Kidney (tissue), 14 donors: ENCODE measurements around the gene LRRC73. TPM values are rescaled to one million over a fixed set of nuclear protein-coding genes. Genes with fewer than 3 reads are reported as not detected.

Source experiments
- DNase-seq, 5 donors: peaks; one replicate each; pipeline ENCODE4 v3.0.0-alpha.2; 2013 to 2020
- FAIRE-seq: peaks from 2 replicates; lab custom pipeline; 2012; peaks lifted over from hg19 to GRCh38; lab: Jason Lieb, UNC
- H3K27ac ChIP-seq, 2 donors: one replicate each; pipeline ENCODE4 v1.7.0; 2013; ENCODE audit warnings: low read depth in 2 of 2, low read length in 2 of 2, inconsistent platforms in 1 of 2
- H3K27me3 ChIP-seq: one replicate; pipeline ENCODE4 v1.7.1; 2013; ENCODE audit warnings: low read length, inconsistent platforms; ENCODE audit not compliant: control insufficient read depth, insufficient read depth
- H3K36me3 ChIP-seq, 3 donors: one replicate each; pipeline versions ENCODE4 v1.7.0 to v1.7.1; 2013; ENCODE audit warnings: low read length in 3 of 3, control low read depth in 1 of 3, inconsistent platforms in 1 of 3; ENCODE audit not compliant: insufficient read depth in 3 of 3, control insufficient read depth in 2 of 3
- H3K4me1 ChIP-seq, 3 donors: one replicate each; pipeline versions ENCODE4 v1.7.0 to v1.7.1; 2013; ENCODE audit warnings: low read length in 3 of 3, inconsistent platforms in 1 of 3, low read depth in 1 of 3; ENCODE audit not compliant: control insufficient read depth in 2 of 3, insufficient read depth in 2 of 3
- H3K4me3 ChIP-seq, 3 donors: one replicate each; pipeline versions ENCODE4 v1.7.0 to v1.8.1; 2013; ENCODE audit warnings: low read length in 3 of 3, control low read depth in 1 of 3, inconsistent platforms in 1 of 3
- H3K9ac ChIP-seq, 3 donors: one replicate each; pipeline versions ENCODE4 v1.7.0 to v1.7.1; 2013; ENCODE audit warnings: low read length in 3 of 3, control low read depth in 1 of 3, inconsistent platforms in 1 of 3
- H3K9me3 ChIP-seq, 3 donors: one replicate each; pipeline versions ENCODE4 v1.7.0 to v1.7.1; 2013; ENCODE audit warnings: low read length in 3 of 3, control low read depth in 1 of 3, inconsistent platforms in 1 of 3; ENCODE audit not compliant: control insufficient read depth in 2 of 3, insufficient read depth in 1 of 3
- CTCF ChIP-seq: IDR thresholded peaks from 3 replicates; pipeline ENCODE4 v1.5.1; 2012; ENCODE audit warnings: mild to moderate bottlenecking, moderate library complexity, borderline replicate concordance; ENCODE audit not compliant: insufficient read depth; ENCODE audit errors: extremely low read depth
- intact Hi-C: fragments of 100-400 bp; cut with DNase I; formaldehyde crosslinking; loops from one replicate; pipeline ENCODE4 v1.11.1; 2022
- polyA plus RNA-seq: library from polyadenylated mRNA; stranded (reverse); fragments of 350-450 nt; fragmentation: Illumina TruSeq; extraction: RNeasy Lipid Tissue Mini Kit (QIAGEN cat#74804); gene quantifications from one replicate; pipeline ENCODE4 v1.2.3, GENCODE V29; 2014; ENCODE audit warnings: low read depth, low replicate concordance; ENCODE audit not compliant: insufficient read depth
- total RNA-seq: library from RNA; stranded (reverse); fragmentation: NEBNext Ultra II Directional; extraction: Animal tissue kit (Norgen Biotek cat#: 25700); gene quantifications from one replicate; pipeline ENCODE4 v1.2.1, GENCODE V29; 2021
- donor health status: control.
- donor health status: control.
- donor health status: control.
- donor health status: control.
- donor health status: control.
- donor health status: DM: yes; HTN: yes; CAD: no.
- donor health status: Normal renal cell carcinoma (clear cell type).

Gene LRRC73
- total and polyA plus RNA-seq, 2 donors from 2014 or later = 1.5 to 4.6 TPM

GRCh38 chr6:43492673-43493072 lies 17.5 kb downstream of the LRRC73 start:
- FAIRE-seq = no peak
- Histone ChIP-seq H3K9me3 (no peaks in the 10 kb centered on the region), H3K27me3 (no peaks in the 10 kb centered on the region), H3K27ac (no peak overlapping the region), H3K4me1 (peaks cover 0 to 23% (median 12%) of the 10 kb centered on the region in 3 donors), H3K36me3 (peaks cover 0 to 4% (median 0%) of the 10 kb centered on the region in 3 donors), H3K4me3 (no peak overlapping the region), H3K9ac (no peak overlapping the region)
- no peak for TF ChIP-seq CTCF
- no peak for DNase-seq
- intact Hi-C loops = no loop called here

GRCh38 chr6:43491750-43492661 lies 18.1 kb downstream of the LRRC73 start:
- no peak overlapping the region for H3K9ac ChIP-seq
- H3K27me3 ChIP-seq = no peaks in the 10 kb centered on the region
- DNase-seq (no peak), FAIRE-seq (no peak)
- no peak for TF ChIP-seq CTCF
- no peak overlapping the region for H3K27ac ChIP-seq
- H3K36me3 ChIP-seq = peaks cover 0 to 4% (median 0%) of the 10 kb centered on the region in 3 donors
- intact Hi-C loops = no loop called here
- no peak overlapping the region for H3K4me3 ChIP-seq
- H3K4me1 ChIP-seq = peaks cover 0 to 23% (median 12%) of the 10 kb centered on the region in 3 donors
- no peaks in the 10 kb centered on the region for H3K9me3 ChIP-seq

- intact Hi-C loops = no loop called here
- Histone ChIP-seq H3K36me3 (peaks cover 0 to 4% (median 0%) of the 10 kb centered on the region in 3 donors), H3K27ac (no peak overlapping the region), H3K9ac (no peak overlapping the region), H3K27me3 (no peaks in the 10 kb centered on the region), H3K4me1 (peaks cover 0 to 23% (median 7%) of the 10 kb centered on the region in 3 donors), H3K9me3 (no peaks in the 10 kb centered on the region), H3K4me3 (no peak overlapping the region)
- no peak for TF ChIP-seq CTCF
- no peak for DNase-seq
- FAIRE-seq = no peak
Observed at GRCh38 chr6:43490523-43490939, 19.6 kb downstream of the LRRC73 start.
